H1 (cell line): ENCODE measurements around the gene BABAM2. TPM values are rescaled to one million over a fixed set of nuclear protein-coding genes. Genes with fewer than 3 reads are reported as not detected.

Experiments used
- CTCF ChIA-PET: fragments of 300-600 bp; sonication (Branson Sonifier 250); formaldehyde crosslinking; loops from one replicate; lab custom pipeline; 2021; ENCODE audit not compliant: partially characterized antibody; lab: Charles Lee
- POLR2A ChIA-PET: fragments of 300-600 bp; sonication (Branson Sonifier 250); formaldehyde crosslinking; loops from one replicate; lab custom pipeline; 2021; ENCODE audit warnings: inconsistent platforms; ENCODE audit not compliant: partially characterized antibody; lab: Charles Lee
- DNase-seq, 2 experiments: peaks; one replicate each; pipeline versions ENCODE4 v3.0.0 to v3.0.0-alpha.2; 2010 to 2022; ENCODE audit warnings: low spot score in 2 of 2, low read depth in 1 of 2, mixed read lengths in 1 of 2
- FAIRE-seq: peaks from 2 replicates; lab custom pipeline; 2011; peaks lifted over from hg19 to GRCh38; lab: Jason Lieb, UNC
- H2AFZ ChIP-seq: 2 replicates; pipeline ENCODE4 v1.8.1; 2012; ENCODE audit warnings: low read length, inconsistent platforms
- H2AK5ac ChIP-seq: 2 replicates; pipeline ENCODE4 v1.6.1; 2013; ENCODE audit warnings: low read depth, low read length
- H2BK120ac ChIP-seq: replicated peaks from 2 replicates; pipeline ENCODE3; 2013; ENCODE audit warnings: low read depth, low read length, inconsistent platforms
- H2BK12ac ChIP-seq: 2 replicates; pipeline ENCODE4 v1.6.1; 2013; ENCODE audit warnings: low read depth, low read length
- H2BK15ac ChIP-seq: 2 replicates; pipeline ENCODE4 v1.6.1; 2013; ENCODE audit warnings: low read length
- H2BK20ac ChIP-seq: 2 replicates; pipeline ENCODE4 v1.6.1; 2013; ENCODE audit warnings: low read length
- H2BK5ac ChIP-seq: 2 replicates; pipeline ENCODE4 v1.6.1; 2013; ENCODE audit warnings: low read depth, low read length
- H3K14ac ChIP-seq: 2 replicates; pipeline ENCODE4 v1.6.1; 2013; ENCODE audit warnings: inconsistent platforms; ENCODE audit not compliant: insufficient read length
- H3K18ac ChIP-seq: 2 replicates; pipeline ENCODE4 v1.6.1; 2013; ENCODE audit warnings: low read length; ENCODE audit errors: extremely low read depth
- H3K23ac ChIP-seq: 2 replicates; pipeline ENCODE4 v1.6.1; 2013; ENCODE audit warnings: inconsistent platforms; ENCODE audit not compliant: insufficient read length
- H3K23me2 ChIP-seq: 2 replicates; pipeline ENCODE4 v1.6.1; 2013; ENCODE audit warnings: low read depth, low read length
- H3K27ac ChIP-seq: 2 replicates; pipeline ENCODE4 v1.6.1; 2011; ENCODE audit warnings: low read depth, low read length, inconsistent platforms
- H3K27me3 ChIP-seq, 4 experiments: replicated peaks in 1 of 4; 1 replicate in 1 of 4; 2 replicates in 3 of 4; pipeline versions ENCODE4 v1.6.1 to v1.8.1; 2011 to 2013; ENCODE audit warnings: low read length in 3 of 4, mild to moderate bottlenecking in 3 of 4, inconsistent platforms in 2 of 4, mixed read lengths in 2 of 4, moderate library complexity in 1 of 4; ENCODE audit not compliant: control insufficient read depth in 3 of 4, insufficient read depth in 3 of 4; ENCODE audit errors: extremely low read depth in 1 of 4
- H3K36me3 ChIP-seq, 4 experiments: 2 replicates each; pipeline versions ENCODE4 v1.6.1 to v1.8.1; 2011 to 2013; ENCODE audit warnings: mild to moderate bottlenecking in 4 of 4, low read length in 3 of 4, moderate library complexity in 2 of 4, control low read depth in 1 of 4, inconsistent platforms in 1 of 4; ENCODE audit not compliant: insufficient read depth in 4 of 4, control insufficient read depth in 2 of 4
- H3K4ac ChIP-seq: replicated peaks from 2 replicates; pipeline ENCODE3; 2013; ENCODE audit warnings: low read length, low read depth, mixed read lengths, inconsistent platforms; ENCODE audit not compliant: insufficient read length
- H3K4me1 ChIP-seq, 4 experiments: replicated peaks in 1 of 4; 1 replicate in 1 of 4; 2 replicates in 3 of 4; pipeline versions ENCODE4 v1.6.1 to v1.8.1; 2011 to 2013; ENCODE audit warnings: low read length in 3 of 4, inconsistent platforms in 2 of 4, mixed read lengths in 1 of 4; ENCODE audit not compliant: insufficient read depth in 4 of 4, control insufficient read depth in 3 of 4
- H3K4me2 ChIP-seq, 2 experiments: 2 replicates each; pipeline versions ENCODE4 v1.6.1 to v1.8.1; 2011 to 2013; ENCODE audit warnings: low read depth in 2 of 2, low read length in 2 of 2, control low read depth in 1 of 2, inconsistent platforms in 1 of 2, mild to moderate bottlenecking in 1 of 2; ENCODE audit not compliant: insufficient read depth in 1 of 2
- H3K4me3 ChIP-seq, 4 experiments: fragments of 200-600, 300-600 bp in 1 of 4; sonication (generic), shearing (Covaris generic), sonication (Bioruptor Twin) in 1 of 4; 2 replicates each; pipeline versions ENCODE4 v1.5.1 to v1.8.1; 2011 to 2016; ENCODE audit warnings: low read length in 4 of 4, low read depth in 3 of 4, control low read depth in 2 of 4, inconsistent platforms in 2 of 4, mild to moderate bottlenecking in 2 of 4, mixed read lengths in 1 of 4, moderate library complexity in 1 of 4; ENCODE audit not compliant: insufficient read depth in 2 of 4; ENCODE audit errors: extremely low read depth in 1 of 4
- H3K56ac ChIP-seq: replicated peaks from 2 replicates; pipeline ENCODE3; 2013; ENCODE audit warnings: low read depth, mild to moderate bottlenecking, mixed read lengths, low read length, inconsistent platforms; ENCODE audit not compliant: insufficient read length
- H3K79me1 ChIP-seq: 2 replicates; pipeline ENCODE4 v1.6.1; 2013; ENCODE audit warnings: low read depth, low read length, control low read depth
- H3K79me2 ChIP-seq, 2 experiments: 2 replicates each; pipeline versions ENCODE4 v1.6.1 to v1.8.1; 2012 to 2013; ENCODE audit warnings: low read length in 2 of 2, mild to moderate bottlenecking in 2 of 2, inconsistent platforms in 1 of 2; ENCODE audit not compliant: insufficient read depth in 2 of 2, control insufficient read depth in 1 of 2
- H3K9ac ChIP-seq, 4 experiments: replicated peaks in 1 of 4; 1 replicate in 1 of 4; 2 replicates in 3 of 4; pipeline versions ENCODE4 v1.6.1 to v1.8.1; 2011 to 2013; ENCODE audit warnings: low read depth in 3 of 4, low read length in 3 of 4, control low read depth in 2 of 4, mild to moderate bottlenecking in 2 of 4, moderate library complexity in 2 of 4, inconsistent platforms in 1 of 4; ENCODE audit errors: extremely low read depth in 1 of 4
- H3K9me3 ChIP-seq, 2 experiments: 2 replicates each; pipeline versions ENCODE4 v1.6.1 to v1.8.1; 2012 to 2013; ENCODE audit warnings: mild to moderate bottlenecking in 2 of 2, moderate library complexity in 2 of 2, control low read depth in 1 of 2, inconsistent platforms in 1 of 2, low read depth in 1 of 2, low read length in 1 of 2, mixed read lengths in 1 of 2; ENCODE audit not compliant: insufficient read depth in 2 of 2
- H4K20me1 ChIP-seq, 2 experiments: replicated peaks in 1 of 2; 2 replicates each; pipeline versions ENCODE3 to v1.8.1; 2011 to 2013; ENCODE audit warnings: inconsistent platforms in 2 of 2, low read length in 2 of 2, mild to moderate bottlenecking in 1 of 2; ENCODE audit not compliant: insufficient read depth in 2 of 2, control insufficient read depth in 1 of 2
- H4K5ac ChIP-seq: 2 replicates; pipeline ENCODE4 v1.6.1; 2013; ENCODE audit warnings: low read length, low read depth, mixed read lengths, inconsistent platforms; ENCODE audit not compliant: insufficient read length
- H4K8ac ChIP-seq: 2 replicates; pipeline ENCODE4 v1.8.0; 2013; ENCODE audit warnings: mild to moderate bottlenecking, moderate library complexity, low read length, inconsistent platforms; ENCODE audit not compliant: insufficient read depth; ENCODE audit errors: extremely low read depth
- H4K91ac ChIP-seq: replicated peaks from 2 replicates; pipeline ENCODE3; 2013; ENCODE audit warnings: low read length, mixed read lengths, inconsistent platforms; ENCODE audit not compliant: insufficient read length
- SIX5 ChIP-seq: IDR thresholded peaks from 2 replicates; pipeline ENCODE4 v1.6.1; 2011; ENCODE audit warnings: mild to moderate bottlenecking, low read depth, low read length
- YY1 ChIP-seq: IDR thresholded peaks from 2 replicates; pipeline ENCODE4 v1.6.1; 2011; ENCODE audit warnings: low read depth, mild to moderate bottlenecking, low read length
- WGBS, 2 experiments: shearing (Covaris generic) in 1 of 2; methylation state at CpG; one replicate each; pipeline versions ENCODE4 v1.1.6 to v1.1.7; 2013 to 2015; ENCODE audit warnings: low lambda C conversion rate in 2 of 2, mixed read lengths in 2 of 2, inconsistent platforms in 1 of 2, low coverage in 1 of 2, missing lambda C conversion rate in 1 of 2; ENCODE audit not compliant: insufficient replicate concordance in 2 of 2, insufficient coverage in 1 of 2, insufficient read length in 1 of 2; ENCODE audit errors: extremely low coverage in 1 of 2, missing lambda C conversion rate in 1 of 2; 5-methylcytosine and 5-hydroxymethylcytosine counted together
- polyA plus RNA-seq, 7 experiments: library from polyadenylated mRNA; depleted of rRNA in 3 of 7; stranded (reverse) in 5 of 7; unstranded in 2 of 7; fragments of >200 nt in 5 of 7; fragments of 200-250 nt in 2 of 7; gene quantifications; 1 replicate in 5 of 7; 2 replicates in 1 of 7; 4 replicates in 1 of 7; pipeline versions ENCODE4 v1.2.1 to v1.2.3, GENCODE V29; 2011 to 2013; ENCODE audit warnings: missing spikeins in 2 of 7, mixed read lengths in 2 of 7
- total RNA-seq: library from RNA; stranded (reverse); fragmentation: NEBNext Ultra II Directional; extraction: Animal tissue kit (Norgen Biotek cat#: 25700); gene quantifications from 2 replicates; pipeline ENCODE4 v1.2.1, GENCODE V29; 2021

Gene BABAM2
- total and polyA plus RNA-seq, 2 of the 8 experiments (the other 6 are each of a cell fraction or from before 2014, with no cell fraction given), result 15.8 to 20.9 TPM

DNA sequence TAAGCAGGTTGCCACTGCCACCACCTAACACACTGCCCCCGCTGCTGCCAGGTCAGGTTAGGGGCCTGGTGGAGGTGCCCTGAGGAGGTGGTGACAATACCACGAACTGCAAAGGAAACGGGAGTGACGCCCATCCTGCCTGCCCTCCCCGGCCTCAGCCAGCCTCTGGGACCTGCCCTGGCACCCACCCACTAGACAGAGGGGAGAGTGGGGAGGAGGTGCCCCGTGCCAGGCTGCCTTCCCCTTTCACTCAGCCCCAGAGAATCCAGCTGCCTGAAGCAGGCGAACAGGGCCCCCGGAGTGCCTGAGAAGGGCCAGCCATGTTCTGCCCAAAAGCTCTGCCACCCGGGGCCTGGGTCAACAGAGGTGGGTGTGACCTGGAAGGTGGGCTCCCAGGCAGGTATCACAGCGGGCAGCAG lies 457.6 kb downstream of the BABAM2 start:
- Histone ChIP-seq H3K9ac (no peak overlapping the region), H3K4me2 (no peak overlapping the region), H3K27ac (no peak overlapping the region), H4K91ac (no peak overlapping the region), H3K79me2 (no peaks in the 10 kb centered on the region), H2BK5ac (no peak overlapping the region), H3K14ac (no peak overlapping the region), H2AFZ (no peak overlapping the region), H3K23ac (no peak overlapping the region), H3K4ac (no peak overlapping the region), H3K79me1 (no peaks in the 10 kb centered on the region), H2AK5ac (no peak overlapping the region), H3K4me1 (peaks cover 0 to 6% (median 2%) of the 10 kb centered on the region in 4 experiments; a peak in 5 of 7 replicates), H3K18ac (no peak overlapping the region), H3K9me3 (no peaks in the 10 kb centered on the region), H2BK15ac (no peak overlapping the region), H3K23me2 (no peaks in the 10 kb centered on the region), H2BK12ac (no peak overlapping the region), H2BK120ac (no peak overlapping the region), H4K8ac (no peak overlapping the region), H4K5ac (no peak overlapping the region), H2BK20ac (no peak overlapping the region), H4K20me1 (no peaks in the 10 kb centered on the region), H3K27me3 (no peaks in the 10 kb centered on the region), H3K4me3 (no peak overlapping the region), H3K56ac (no peak overlapping the region), H3K36me3 (no peaks in the 10 kb centered on the region)
- DNase-seq (no peak), FAIRE-seq (no peak)
- ChIA-PET POLR2A (no interaction called here), CTCF (interaction anchor here (0.6 to 2.8 kb wide), 2 partner anchors 8 to 88 kb away, joined by 3 to 14 read pairs; no protein-coding TSS in a partner anchor)
- TF ChIP-seq YY1 (no peak), SIX5 (no peak)
- 96% methylated on average over 8 of the region's 10 CpGs; no CpG with 5 or more reads in 1 of the 2 experiments for WGBS, 2 experiments
